ENCODE measurements around the gene CES2.

CES2 gene

DNA sequence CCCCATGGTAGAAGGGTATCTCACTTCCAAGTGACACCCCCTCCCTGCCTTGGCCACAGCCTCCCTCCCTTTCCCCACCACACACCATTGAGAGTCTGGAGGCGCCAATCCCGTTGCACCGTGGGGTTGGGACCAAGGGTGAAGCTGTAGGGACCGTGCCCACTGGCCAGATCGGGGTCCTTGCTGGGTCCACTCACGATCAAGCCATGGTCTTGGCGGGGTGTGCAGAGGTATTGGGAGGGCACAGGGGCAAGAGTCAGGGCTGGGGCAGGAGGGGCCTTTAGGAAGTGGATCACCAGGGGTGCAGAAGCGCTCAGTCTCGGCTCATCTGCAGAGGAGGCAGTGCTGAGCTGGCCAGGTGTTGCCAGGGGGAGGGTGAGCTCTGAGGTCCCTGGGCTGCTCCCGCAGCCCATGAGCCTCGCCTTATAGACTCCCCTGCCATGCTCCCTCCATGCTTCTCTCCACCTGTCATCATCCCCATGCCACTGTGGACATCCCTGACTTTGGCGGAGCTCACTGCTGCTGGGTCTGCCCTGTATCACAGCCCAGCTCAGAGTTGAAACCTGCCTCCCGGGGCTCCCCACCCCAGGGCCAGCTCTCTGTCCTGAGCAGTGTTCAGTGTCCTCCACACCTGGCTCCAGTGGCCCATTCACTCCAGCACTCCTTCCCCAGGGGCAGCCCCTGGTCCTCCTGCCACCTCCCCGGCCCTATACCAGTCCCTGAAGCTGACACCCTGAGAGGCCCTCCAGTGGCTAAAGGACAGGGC lies 25.0 kb upstream of the CES2 start:
- no peak overlapping the region for H3K27ac ChIP-seq (ENCODE audit: low read depth, low read length)

DNA sequence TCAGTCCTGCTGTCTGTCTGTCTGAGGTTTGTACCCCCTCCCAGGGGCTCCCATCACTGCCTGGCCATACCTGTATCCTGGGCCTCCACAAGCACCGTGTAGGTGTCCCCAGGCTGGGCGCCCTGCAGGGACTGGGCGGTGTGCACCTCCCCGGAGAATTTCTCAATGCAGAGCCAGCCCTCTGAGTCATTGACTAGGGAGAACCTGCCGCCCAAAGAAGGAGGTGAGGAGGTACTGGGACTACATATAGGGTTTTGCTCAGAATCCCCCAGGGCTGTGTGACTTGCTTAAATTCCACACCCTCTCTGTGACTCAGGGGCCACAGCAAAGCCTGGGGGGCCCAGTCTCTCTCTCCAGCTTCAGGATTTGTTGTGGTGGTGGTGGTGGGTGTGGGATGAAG lies 24.2 kb upstream of the CES2 start:
- no peaks in the 10 kb centered on the region for H3K27me3 ChIP-seq (ENCODE audit: insufficient read depth, low read length)
- H3K79me2 ChIP-seq (ENCODE audit: control insufficient read depth, insufficient read depth, low read length, unreplicated experiment) = no peaks in the 10 kb centered on the region
- no peak overlapping the region for H3K4me3 ChIP-seq (ENCODE audit: low read depth, low read length)
- no peak overlapping the region for H3K27ac ChIP-seq (ENCODE audit: low read depth, low read length)
- no peaks in the 10 kb centered on the region for H3K36me3 ChIP-seq (ENCODE audit: insufficient read depth, low read length)
- peaks cover 5% of the 10 kb centered on the region for H3K4me1 ChIP-seq (ENCODE audit: control insufficient read depth, insufficient read depth, low read length, unreplicated experiment)
- no peak overlapping the region for H2AFZ ChIP-seq (ENCODE audit: low read length, unreplicated experiment)

More for the DNA sequence above, 25.0 kb upstream of the CES2 start:
- Histone ChIP-seq H3K4me1 (ENCODE audit: control insufficient read depth, insufficient read depth, low read length, unreplicated experiment) (peaks cover 5% of the 10 kb centered on the region), H3K36me3 (ENCODE audit: insufficient read depth, low read length) (no peaks in the 10 kb centered on the region), H2AFZ (ENCODE audit: low read length, unreplicated experiment) (no peak overlapping the region), H3K4me3 (ENCODE audit: low read depth, low read length) (no peak overlapping the region), H3K79me2 (ENCODE audit: control insufficient read depth, insufficient read depth, low read length, unreplicated experiment) (no peaks in the 10 kb centered on the region), H3K27me3 (ENCODE audit: insufficient read depth, low read length) (no peaks in the 10 kb centered on the region)

DNA sequence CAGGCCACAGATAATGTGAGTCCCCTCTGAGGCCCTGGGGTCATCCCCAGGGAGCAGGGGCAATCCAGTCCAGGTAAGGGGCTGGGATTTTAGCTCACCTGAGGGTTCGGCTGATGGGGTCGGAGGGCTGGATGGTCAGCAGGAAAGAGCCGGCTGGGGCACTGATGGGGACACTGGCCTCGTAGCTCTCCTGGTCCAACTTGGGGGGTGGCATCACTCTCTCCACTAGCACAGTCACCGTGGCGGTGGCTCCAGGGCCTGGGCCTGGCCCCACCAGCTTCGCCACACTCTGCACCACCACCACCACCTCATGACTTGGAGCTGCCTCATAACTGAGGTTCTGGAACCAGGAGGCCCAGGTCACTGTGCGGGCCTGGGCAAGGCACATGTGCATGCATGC lies 23.5 kb upstream of the CES2 start:
- no peak overlapping the region for H2AFZ ChIP-seq (ENCODE audit: low read length, unreplicated experiment)
- H3K27me3 ChIP-seq (ENCODE audit: insufficient read depth, low read length) = no peaks in the 10 kb centered on the region
- H3K36me3 ChIP-seq (ENCODE audit: insufficient read depth, low read length) = no peaks in the 10 kb centered on the region
- no peaks in the 10 kb centered on the region for H3K79me2 ChIP-seq (ENCODE audit: control insufficient read depth, insufficient read depth, low read length, unreplicated experiment)
- no peak overlapping the region for H3K27ac ChIP-seq (ENCODE audit: low read depth, low read length)
- peaks cover 5% of the 10 kb centered on the region for H3K4me1 ChIP-seq (ENCODE audit: control insufficient read depth, insufficient read depth, low read length, unreplicated experiment)
- H3K4me3 ChIP-seq (ENCODE audit: low read depth, low read length) = no peak overlapping the region

DNA sequence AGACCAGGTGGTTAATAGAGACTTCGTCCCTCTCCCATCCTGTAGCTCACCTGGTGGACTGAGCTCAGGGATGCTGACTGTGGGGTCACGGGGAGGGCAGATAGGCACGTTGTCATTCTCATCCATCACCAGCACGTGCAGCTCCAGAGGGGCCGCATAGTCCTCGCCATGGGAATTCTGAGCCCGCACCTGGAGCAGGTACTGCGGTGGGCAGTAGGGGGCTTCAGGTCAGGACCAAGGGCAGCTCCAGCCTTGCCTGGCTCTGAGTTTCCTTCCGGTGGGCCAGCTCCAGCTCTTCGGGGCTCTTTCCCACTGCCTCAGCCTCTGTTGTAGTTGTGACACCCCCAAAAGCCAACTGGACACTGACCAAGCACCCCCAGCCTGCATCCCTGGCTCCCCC lies 22.2 kb upstream of the CES2 start:
- Histone ChIP-seq H3K27ac (ENCODE audit: low read depth, low read length) (no peak overlapping the region), H3K4me3 (ENCODE audit: low read depth, low read length) (no peak overlapping the region), H3K4me1 (ENCODE audit: control insufficient read depth, insufficient read depth, low read length, unreplicated experiment) (peaks cover 5% of the 10 kb centered on the region), H3K27me3 (ENCODE audit: insufficient read depth, low read length) (no peaks in the 10 kb centered on the region), H3K79me2 (ENCODE audit: control insufficient read depth, insufficient read depth, low read length, unreplicated experiment) (no peaks in the 10 kb centered on the region), H2AFZ (ENCODE audit: low read length, unreplicated experiment) (no peak overlapping the region), H3K36me3 (ENCODE audit: insufficient read depth, low read length) (no peaks in the 10 kb centered on the region)

DNA sequence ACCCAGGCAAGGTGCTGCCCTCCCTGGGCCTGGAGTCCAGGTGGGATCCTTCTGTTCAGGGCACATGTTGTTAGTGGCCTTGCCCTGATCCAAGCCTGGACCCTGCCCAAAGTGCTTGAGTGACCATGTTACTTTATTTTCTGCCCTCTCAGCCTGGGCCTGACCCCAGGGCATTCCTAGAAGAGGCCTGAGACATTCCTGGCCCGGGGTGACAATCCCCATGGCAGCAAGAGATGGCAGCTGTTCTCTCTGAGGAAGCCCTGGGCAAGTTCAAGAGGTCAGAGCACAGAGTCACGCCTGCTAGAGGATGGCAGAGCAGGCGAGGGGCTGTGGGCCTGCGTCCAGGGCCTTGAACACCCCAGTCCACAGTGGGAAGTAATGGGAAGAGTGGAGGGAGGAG lies 21.6 kb upstream of the CES2 start:
- no peak overlapping the region for H3K27ac ChIP-seq (ENCODE audit: low read depth, low read length)
- H2AFZ ChIP-seq (ENCODE audit: low read length, unreplicated experiment) = no peak overlapping the region
- peaks cover 5% of the 10 kb centered on the region for H3K4me1 ChIP-seq (ENCODE audit: control insufficient read depth, insufficient read depth, low read length, unreplicated experiment)
- H3K79me2 ChIP-seq (ENCODE audit: control insufficient read depth, insufficient read depth, low read length, unreplicated experiment) = no peaks in the 10 kb centered on the region
- no peaks in the 10 kb centered on the region for H3K27me3 ChIP-seq (ENCODE audit: insufficient read depth, low read length)
- no peak overlapping the region for H3K4me3 ChIP-seq (ENCODE audit: low read depth, low read length)
- H3K36me3 ChIP-seq (ENCODE audit: insufficient read depth, low read length) = no peaks in the 10 kb centered on the region

DNA sequence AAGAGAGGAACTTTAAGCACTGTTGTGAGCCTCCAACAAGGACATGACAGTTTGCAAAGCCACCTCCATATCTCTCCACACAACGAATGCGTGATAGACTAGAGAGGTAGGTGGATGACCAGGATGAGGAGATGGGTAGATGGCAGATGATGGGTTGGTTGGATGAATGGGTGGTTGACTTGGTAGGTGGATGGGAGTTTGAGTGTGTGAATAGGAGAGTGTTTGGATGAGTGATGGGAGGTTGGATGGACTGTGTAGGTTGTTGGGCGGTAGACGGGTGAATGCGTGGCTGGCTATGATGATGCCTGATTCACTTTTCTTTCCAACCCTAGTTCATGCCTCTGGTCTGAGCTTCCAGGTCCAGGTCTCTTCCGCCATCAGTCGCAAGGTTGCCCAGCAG lies 20.8 kb upstream of the CES2 start:
- H3K4me3 ChIP-seq (ENCODE audit: low read depth, low read length) = no peak overlapping the region
- H3K36me3 ChIP-seq (ENCODE audit: insufficient read depth, low read length) = no peaks in the 10 kb centered on the region
- H3K27me3 ChIP-seq (ENCODE audit: insufficient read depth, low read length) = peaks cover 4% of the 10 kb centered on the region; the same call in 1 of the 2 replicates
- H3K79me2 ChIP-seq (ENCODE audit: control insufficient read depth, insufficient read depth, low read length, unreplicated experiment) = no peaks in the 10 kb centered on the region
- H2AFZ ChIP-seq (ENCODE audit: low read length, unreplicated experiment) = no peak overlapping the region
- peaks cover 5% of the 10 kb centered on the region for H3K4me1 ChIP-seq (ENCODE audit: control insufficient read depth, insufficient read depth, low read length, unreplicated experiment)
- H3K27ac ChIP-seq (ENCODE audit: low read depth, low read length) = no peak overlapping the region

DNA sequence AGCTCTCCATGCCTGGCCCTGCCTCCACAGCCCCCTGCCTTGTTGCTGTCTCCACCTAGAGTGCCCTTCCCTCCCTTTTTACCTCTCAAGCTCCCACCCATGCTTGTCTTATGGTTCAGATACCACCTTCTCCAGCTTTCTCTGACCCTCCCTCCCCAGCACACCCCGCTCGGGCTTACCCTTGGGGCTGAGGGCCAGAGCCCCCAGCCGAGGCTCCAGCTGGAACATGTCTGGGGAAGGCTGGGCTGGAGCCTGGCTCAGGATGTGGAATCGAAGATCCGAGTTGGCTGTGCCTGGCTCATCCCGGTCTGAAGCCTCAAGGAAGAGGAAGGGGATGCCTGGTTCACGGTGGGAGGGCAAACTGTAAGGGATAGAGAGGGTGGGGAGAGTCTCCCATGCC lies 20.3 kb upstream of the CES2 start:
- peaks cover 5% of the 10 kb centered on the region for H3K4me1 ChIP-seq (ENCODE audit: control insufficient read depth, insufficient read depth, low read length, unreplicated experiment)
- no peak overlapping the region for H3K4me3 ChIP-seq (ENCODE audit: low read depth, low read length)
- H2AFZ ChIP-seq (ENCODE audit: low read length, unreplicated experiment) = no peak overlapping the region
- no peak overlapping the region for H3K27ac ChIP-seq (ENCODE audit: low read depth, low read length)
- H3K79me2 ChIP-seq (ENCODE audit: control insufficient read depth, insufficient read depth, low read length, unreplicated experiment) = no peaks in the 10 kb centered on the region
- H3K27me3 ChIP-seq (ENCODE audit: insufficient read depth, low read length) = peaks cover 8% of the 10 kb centered on the region
- H3K36me3 ChIP-seq (ENCODE audit: insufficient read depth, low read length) = no peaks in the 10 kb centered on the region

DNA sequence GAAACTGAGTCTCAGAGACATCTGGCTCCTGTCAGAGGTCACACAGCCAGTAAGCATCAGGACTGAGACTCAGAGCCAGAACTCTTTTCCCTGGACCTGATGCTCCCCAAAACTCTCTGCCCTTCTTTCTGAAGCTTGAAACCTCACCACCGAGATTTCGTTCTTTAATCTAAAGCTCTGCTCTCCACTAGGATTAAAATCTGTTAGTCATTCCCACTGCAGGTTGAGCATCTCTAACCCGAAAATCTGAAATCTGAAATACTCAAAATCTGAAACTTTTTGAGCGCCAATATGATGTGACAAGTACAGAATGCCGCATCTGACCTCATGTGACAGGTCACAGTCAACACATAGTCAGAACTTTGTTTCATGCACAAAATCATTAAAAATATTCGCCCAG lies 18.8 kb upstream of the CES2 start:
- Histone ChIP-seq H2AFZ (ENCODE audit: low read length, unreplicated experiment) (no peak overlapping the region), H3K27ac (ENCODE audit: low read depth, low read length) (no peak overlapping the region), H3K4me1 (ENCODE audit: control insufficient read depth, insufficient read depth, low read length, unreplicated experiment) (peaks cover under 1% of the 10 kb centered on the region), H3K36me3 (ENCODE audit: insufficient read depth, low read length) (no peaks in the 10 kb centered on the region), H3K4me3 (ENCODE audit: low read depth, low read length) (no peak overlapping the region), H3K79me2 (ENCODE audit: control insufficient read depth, insufficient read depth, low read length, unreplicated experiment) (no peaks in the 10 kb centered on the region), H3K27me3 (ENCODE audit: insufficient read depth, low read length) (peaks cover 15% of the 10 kb centered on the region)

DNA sequence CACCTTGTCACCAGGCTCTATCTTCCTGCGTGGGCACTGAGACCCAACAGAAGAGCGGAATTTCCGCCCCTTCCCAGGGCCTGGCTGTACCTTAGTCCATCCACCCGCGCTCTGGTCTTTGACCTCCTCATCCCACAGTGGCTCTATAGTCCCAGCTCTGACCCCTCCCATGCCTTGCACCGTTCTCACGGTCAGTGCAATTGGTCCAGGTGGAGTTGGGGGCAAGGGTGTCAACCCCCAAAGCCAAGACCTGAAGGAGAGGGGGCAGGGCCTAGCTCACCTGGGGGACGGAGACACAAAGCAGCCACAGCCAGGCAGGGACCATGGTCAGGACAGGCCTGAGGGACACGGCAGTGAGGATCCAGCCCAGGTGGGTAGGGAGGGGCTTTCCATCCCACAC lies 17.6 kb upstream of the CES2 start:
- Histone ChIP-seq H3K4me3 (ENCODE audit: low read depth, low read length) (no peak overlapping the region), H3K79me2 (ENCODE audit: control insufficient read depth, insufficient read depth, low read length, unreplicated experiment) (no peaks in the 10 kb centered on the region), H3K27me3 (ENCODE audit: insufficient read depth, low read length) (peaks cover 15% of the 10 kb centered on the region), H3K27ac (ENCODE audit: low read depth, low read length) (no peak overlapping the region), H3K4me1 (ENCODE audit: control insufficient read depth, insufficient read depth, low read length, unreplicated experiment) (peaks cover 1% of the 10 kb centered on the region), H3K36me3 (ENCODE audit: insufficient read depth, low read length) (no peaks in the 10 kb centered on the region), H2AFZ (ENCODE audit: low read length, unreplicated experiment) (no peak overlapping the region)

DNA sequence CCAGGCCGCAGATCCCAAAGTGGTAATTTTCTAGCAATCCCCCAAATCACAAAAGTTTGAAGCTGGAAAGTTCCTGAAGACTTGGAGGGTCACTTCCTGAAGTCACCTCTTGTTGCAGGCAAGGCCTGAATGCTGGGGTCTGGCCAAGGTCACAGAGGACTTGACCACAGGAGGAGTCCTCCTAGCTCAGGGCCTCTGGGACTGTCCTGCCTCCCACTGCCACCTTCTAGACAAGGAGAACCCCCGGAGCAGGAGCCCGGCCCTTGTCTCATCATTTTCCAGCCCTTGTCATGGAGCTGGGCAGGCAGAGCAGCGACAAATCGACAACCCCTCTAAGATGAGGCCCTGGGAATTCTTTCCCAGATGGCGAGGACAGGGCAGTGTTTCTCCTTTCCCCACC lies 17.0 kb upstream of the CES2 start:
- H3K27me3 ChIP-seq (ENCODE audit: insufficient read depth, low read length) = peaks cover 15% of the 10 kb centered on the region
- H3K27ac ChIP-seq (ENCODE audit: low read depth, low read length) = no peak overlapping the region
- H3K4me1 ChIP-seq (ENCODE audit: control insufficient read depth, insufficient read depth, low read length, unreplicated experiment) = peaks cover 7% of the 10 kb centered on the region
- H3K79me2 ChIP-seq (ENCODE audit: control insufficient read depth, insufficient read depth, low read length, unreplicated experiment) = no peaks in the 10 kb centered on the region
- no peak overlapping the region for H2AFZ ChIP-seq (ENCODE audit: low read length, unreplicated experiment)
- H3K4me3 ChIP-seq (ENCODE audit: low read depth, low read length) = no peak overlapping the region
- H3K36me3 ChIP-seq (ENCODE audit: insufficient read depth, low read length) = no peaks in the 10 kb centered on the region

DNA sequence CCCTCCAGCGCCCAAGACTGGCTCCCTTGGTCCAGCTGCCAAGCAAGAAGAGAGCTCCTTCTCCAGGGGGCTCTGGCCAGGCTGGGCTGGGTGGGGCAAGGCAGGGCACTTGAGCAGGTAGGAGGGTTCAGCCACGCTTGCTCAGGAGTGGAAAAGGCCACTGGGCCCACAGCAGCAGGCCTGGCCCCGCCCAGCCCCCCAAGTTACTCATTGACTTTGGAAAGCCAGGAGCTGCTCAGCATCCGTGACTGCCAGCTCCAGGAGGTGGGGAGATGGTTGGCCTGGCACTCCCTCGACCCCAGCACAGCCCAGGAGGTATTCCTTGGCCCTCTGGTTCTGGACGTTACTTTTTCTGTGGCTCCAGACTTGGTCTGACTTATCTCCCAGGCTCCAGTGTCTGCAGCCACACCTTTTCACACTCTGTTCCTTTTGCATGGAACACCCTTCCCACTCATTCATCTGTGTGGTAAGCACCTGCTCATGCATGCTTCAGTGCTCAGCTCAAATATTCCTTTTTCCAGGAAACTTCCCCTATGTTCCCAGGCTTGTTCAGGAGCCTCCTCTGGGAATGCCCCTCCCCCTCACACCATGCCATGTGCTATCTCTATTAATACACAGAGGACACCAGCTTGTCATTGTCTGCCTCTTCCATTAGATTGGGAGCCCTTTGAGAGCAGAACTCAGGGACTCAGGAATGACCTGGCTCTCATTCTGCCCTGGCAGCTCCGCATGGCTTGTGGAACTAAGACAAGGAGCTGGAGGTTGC lies 16.3 kb upstream of the CES2 start, which contains the start of gene CDH16:
Gene CDH16, minus strand, starts transcription at position 83 of the 766 bp plus-strand sequence. CDS start 820 bp downstream, outside the sequence.
- H3K27ac ChIP-seq (ENCODE audit: low read depth, low read length) = no peak within 1 kb of the TSS
- H3K36me3 ChIP-seq (ENCODE audit: insufficient read depth, low read length) = no peaks in the 10 kb centered on the region
- no peaks in the 10 kb centered on the region for H3K79me2 ChIP-seq (ENCODE audit: control insufficient read depth, insufficient read depth, low read length, unreplicated experiment)
- H3K27me3 ChIP-seq (ENCODE audit: insufficient read depth, low read length) = peaks cover 15% of the 10 kb centered on the region
- H3K4me1 ChIP-seq (ENCODE audit: control insufficient read depth, insufficient read depth, low read length, unreplicated experiment) = peaks cover 14% of the 10 kb centered on the region
- H2AFZ ChIP-seq (ENCODE audit: low read length, unreplicated experiment) = no peak within 1 kb of the TSS
- no peak within 1 kb of the TSS for H3K4me3 ChIP-seq (ENCODE audit: low read depth, low read length)

Data from ACC112 (cell line).